Stimulated activated CD8-positive, alpha-beta memory T cell treated with anti-CD3 and anti-CD28 coated beads, Interleukin-12 subunit alpha, Interleukin-12 subunit beta, amount 100 ng/mL, for 4 hours (primary cell): Measurements from ENCODE around the gene ANO3.
"Not testable (repeated sequence)": the region's sequence is repeated elsewhere in the genome, so short reads cannot be mapped to it uniquely, and the experiment has no call there.

Source experiments
- DNase-seq: peaks from one replicate; pipeline ENCODE4 v3.0.0-alpha.2; 2020; ENCODE audit warnings: low read depth

ANO3 gene

DNA sequence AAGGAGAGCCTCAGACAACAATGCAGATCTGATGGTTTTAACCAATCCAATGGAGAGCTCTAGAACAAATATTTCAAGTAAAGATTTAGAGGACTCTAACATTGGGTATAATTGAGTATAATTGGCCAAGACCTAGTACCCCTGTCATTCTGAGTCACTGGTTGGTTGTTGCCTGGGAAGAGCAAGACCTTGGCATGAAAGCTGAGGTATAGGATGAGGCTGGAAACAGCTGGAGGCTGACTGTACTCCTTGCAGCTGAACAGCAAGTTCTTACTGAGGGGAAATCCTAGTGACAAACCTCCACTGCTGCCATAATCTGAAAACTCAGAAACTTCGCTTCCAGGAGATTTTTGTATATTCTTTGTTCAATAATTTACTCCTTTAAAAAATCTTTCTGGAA lies 294.4 kb downstream of the ANO3 start:
- no peak for DNase-seq

GRCh38 chr11:26632691-26633159 lies 300.8 kb downstream of the ANO3 start:
- DNase-seq, result no peak

GRCh38 chr11:26643314-26643713 lies 311.4 kb downstream of the ANO3 start:
- not testable (repeated sequence) for DNase-seq

GRCh38 chr11:26649884-26650283 lies 318.0 kb downstream of the ANO3 start:
- no peak for DNase-seq

GRCh38 chr11:26651916-26652315 lies 320.0 kb downstream of the ANO3 start:
- no peak for DNase-seq

DNA sequence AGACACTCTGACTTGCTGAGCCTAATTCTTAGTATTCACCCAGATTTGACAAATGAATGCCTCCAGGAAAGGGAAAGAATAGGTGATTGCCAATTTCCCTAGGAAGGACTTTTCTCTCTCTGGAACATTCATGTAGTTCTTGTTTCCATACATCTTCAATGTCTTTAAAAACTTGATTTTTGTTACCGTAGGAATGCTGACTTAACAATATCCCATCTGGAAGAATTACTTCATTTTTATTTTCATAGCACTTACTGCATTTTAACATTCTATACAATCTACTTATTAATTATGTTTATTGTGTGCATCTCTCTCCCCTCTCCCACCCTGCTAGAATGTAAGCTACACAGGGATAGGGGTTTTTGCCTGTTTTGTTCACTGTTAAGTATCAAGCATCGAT lies 323.4 kb downstream of the ANO3 start:
- DNase-seq, result no peak

DNA sequence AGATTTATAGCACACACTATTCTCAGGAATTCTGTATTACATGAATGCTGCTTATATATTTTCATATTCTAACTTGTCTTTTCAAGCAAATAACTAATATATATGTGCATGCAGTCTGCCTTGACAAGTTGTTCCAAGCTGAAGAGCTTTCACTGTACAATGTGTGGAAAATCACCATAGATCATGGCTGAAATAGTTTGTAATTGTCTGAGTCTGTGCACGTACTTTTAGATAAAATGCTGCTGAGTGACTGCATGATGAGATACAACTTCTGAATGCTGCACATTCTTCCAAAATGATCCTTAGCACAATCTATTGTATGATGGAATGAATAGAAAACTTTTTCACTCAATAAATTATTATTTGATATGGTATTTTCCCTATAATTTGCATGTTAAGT lies 331.0 kb downstream of the ANO3 start:
- no peak for DNase-seq

DNA sequence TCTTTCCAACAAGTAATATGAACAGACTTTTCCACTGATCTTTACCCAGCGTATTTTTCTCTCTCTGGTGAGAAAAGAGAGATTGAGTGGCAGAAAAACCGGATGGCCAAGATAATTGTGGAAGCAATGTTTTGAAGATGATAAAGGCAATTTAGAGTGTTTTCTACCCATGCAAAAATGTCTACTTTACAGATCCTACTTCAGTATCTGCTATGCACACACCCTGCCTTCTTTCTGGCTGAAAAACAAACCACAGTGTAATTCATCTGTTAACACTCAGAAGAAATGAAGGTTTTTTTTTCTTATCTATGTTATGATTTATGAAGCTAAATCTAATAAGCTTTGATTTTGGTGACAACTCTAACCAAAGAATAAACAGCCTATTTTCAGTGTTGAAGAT lies 333.1 kb downstream of the ANO3 start:
- no peak for DNase-seq

DNA sequence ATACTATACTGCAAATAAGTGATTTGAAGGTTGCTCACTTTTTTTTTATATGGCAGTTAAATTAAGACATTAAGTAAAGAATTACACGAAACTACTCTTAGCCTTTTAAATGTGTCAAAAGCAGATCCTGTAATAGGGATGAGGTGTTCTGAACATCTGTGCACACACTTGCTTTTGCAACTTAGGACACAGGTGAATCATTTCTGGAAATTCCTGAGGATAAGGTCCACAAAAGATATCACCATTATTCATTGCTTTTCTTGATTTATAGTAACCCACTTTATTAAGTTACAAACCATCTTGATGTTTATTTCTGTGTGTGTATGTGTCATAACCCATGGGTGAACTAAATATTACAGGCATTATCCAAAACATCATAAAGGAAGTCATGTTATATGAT lies 334.0 kb downstream of the ANO3 start:
- no peak for DNase-seq

DNA sequence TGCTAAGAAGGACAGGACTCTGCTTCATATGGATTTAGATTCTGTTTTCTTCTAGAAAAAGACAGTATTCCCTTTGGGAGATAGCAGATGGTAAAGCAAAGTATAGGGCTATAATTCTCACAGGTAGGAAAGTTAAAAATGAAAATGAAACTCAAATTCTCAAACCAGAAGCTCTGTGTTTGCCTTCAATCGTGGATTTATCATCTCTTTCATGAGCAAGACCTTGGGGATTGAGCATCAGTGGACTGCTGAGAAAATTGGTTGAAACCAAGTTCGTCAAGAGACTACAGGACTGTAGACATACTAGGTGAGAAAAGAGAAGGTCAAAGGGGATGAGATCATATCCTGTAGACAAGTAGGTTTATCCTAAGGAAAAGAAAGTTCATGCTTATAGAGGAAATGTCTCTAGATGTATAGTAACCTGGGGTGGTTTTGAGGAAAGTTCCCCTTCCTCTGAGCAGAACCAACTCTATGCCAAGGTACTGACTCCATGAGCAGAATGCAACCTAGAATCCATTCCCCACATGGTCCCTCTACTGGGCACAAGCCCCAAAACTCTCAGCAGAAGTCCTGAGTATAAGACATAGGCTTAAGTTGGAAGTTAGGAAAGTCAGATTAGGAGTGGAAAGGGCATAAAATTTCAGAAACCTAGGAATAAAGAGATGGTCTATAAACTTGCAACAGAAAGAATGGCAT lies 343.5 kb downstream of the ANO3 start:
- no peak for DNase-seq

- no peak for DNase-seq
Measured at GRCh38 chr11:26676641-26677040, 344.7 kb downstream of the ANO3 start.

DNA sequence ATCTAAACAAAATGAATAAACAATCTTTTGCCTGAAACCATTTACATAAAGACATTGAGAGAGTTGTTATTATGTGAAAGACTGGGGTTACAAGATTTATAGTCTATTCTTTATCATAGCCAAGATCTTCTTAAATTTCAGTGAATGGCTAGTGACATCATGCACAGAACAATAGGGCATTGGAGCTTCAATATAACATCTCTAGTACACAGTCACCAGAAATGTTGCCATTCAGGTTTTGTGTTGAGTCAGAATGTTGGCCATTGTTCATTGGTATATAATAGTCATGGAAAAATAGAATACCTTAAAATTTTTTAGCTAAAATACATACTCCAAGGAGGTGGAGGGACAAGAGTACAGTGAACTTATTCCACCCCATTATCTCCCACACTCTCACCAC lies 345.6 kb downstream of the ANO3 start:
- DNase-seq, result no peak

- no peak for DNase-seq
Measured at GRCh38 chr11:26687351-26687750, 355.4 kb downstream of the ANO3 start.

- no peak for DNase-seq
Measured at GRCh38 chr11:26688701-26689100, 356.8 kb downstream of the ANO3 start.

DNA sequence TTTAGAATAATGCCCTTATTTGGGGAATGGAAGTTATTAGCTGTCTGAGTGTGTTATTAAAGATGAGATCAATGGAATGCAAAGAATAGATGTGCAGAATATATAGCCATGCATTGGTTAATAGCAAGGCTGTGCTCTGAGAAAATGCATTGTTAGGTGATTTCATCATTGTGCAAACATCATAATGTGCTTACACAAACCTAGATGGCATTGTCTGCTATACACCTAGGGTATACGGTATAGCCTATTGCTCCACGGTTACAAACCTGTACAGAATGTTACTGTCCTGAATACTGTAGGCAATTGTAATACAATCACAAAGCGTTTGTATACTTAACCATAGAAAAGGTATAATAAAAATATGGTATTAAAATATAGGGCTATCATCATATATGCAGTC lies 364.4 kb downstream of the ANO3 start:
- DNase-seq, result no peak

DNA sequence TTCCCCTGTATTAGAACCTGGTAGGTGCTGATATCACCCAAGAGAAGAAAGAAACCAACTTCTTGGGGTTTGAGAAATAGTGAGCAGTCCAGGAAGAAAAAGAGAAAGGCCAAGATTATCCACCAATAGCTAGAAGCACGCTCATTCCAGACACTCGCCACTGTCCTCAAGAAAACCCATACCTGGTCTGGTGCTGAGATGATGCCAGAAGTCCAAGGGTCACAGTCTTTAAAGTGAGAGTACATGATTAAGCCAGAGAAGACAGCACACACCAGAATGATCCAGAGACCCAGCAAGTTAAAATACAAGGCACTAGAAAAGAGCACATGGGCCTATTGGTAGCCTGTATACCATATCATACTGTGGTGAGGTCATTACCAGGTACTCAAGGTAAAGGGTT lies 366.3 kb downstream of the ANO3 start:
- no peak for DNase-seq

GRCh38 chr11:26700574-26701235 lies 368.8 kb downstream of the ANO3 start:
- no peak for DNase-seq

DNA sequence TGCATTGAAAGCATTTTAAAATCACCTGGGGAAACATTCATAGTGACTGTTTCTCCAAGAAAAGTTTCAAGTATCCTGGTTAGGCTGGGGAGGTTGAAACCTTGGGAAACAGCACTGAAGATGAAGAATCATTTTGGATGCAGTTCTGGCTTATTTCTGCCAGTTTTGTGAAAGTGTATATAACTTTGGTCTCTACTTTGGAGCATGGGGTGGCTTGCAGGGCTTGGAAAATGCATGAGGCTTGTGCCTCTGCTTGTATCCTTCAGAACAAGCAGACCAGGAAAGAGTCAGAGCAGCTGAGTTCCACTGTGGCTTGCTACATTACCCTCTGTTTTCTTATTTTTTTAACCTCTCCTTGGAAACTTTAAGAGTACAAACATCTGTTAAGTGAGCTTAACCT lies 370.5 kb downstream of the ANO3 start:
- no peak for DNase-seq

DNA sequence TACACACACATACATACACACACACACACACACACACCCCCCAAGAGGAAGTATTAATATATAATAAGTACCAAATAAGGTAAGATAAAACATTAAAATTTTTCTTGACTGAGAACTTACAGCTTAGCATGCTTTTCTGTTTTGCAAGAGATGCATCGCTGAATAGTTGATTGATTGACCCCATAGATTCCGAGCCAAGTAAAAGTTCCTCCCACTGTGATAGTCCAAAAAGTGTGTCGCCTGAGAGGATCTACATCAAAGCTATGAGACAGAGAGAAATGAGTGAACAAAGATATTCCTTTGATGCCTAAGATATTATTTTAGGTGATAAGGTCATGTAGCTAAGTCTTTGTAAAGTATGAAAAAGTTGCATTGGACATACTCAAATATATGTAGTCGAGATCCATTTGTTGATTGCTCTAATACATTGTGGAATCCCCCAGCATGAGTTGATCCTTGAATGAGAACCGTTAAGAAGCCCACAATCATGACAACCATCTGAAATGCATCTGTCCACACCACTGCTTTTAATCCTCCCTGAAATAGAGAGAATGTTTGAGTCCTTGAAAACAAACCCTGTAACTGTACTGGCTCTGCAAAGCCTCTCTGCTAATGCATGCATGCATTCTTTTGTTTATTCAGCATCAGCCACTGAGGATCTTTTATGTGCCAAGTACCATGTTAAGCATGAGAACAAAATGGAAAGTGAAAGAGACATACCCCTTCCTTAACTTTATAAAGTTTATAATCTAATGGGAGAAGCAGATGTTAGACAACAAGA lies 371.7 kb downstream of the ANO3 start:
- DNase-seq, result no peak

GRCh38 chr11:26704249-26704648 lies 372.3 kb downstream of the ANO3 start:
- DNase-seq, result no peak

DNA sequence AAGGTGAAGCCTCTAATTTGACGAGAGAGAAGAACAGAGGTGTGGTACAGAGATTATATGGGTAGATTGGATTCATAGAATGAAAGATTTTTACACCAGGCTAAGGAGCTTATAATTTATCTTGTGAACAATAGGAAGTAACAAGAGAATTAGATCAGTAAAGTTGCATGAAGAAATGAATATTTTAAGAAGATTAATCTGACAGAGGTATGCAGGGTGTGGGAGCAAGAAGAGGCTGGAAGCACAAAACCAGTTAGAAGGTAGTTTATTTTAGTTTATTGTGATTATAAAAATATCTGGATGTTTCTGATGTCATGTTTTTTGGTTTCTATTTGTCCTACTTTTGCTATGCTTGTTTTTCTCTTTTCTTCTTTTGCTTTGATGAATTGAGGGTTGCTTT lies 374.3 kb downstream of the ANO3 start:
- DNase-seq, result no peak

DNA sequence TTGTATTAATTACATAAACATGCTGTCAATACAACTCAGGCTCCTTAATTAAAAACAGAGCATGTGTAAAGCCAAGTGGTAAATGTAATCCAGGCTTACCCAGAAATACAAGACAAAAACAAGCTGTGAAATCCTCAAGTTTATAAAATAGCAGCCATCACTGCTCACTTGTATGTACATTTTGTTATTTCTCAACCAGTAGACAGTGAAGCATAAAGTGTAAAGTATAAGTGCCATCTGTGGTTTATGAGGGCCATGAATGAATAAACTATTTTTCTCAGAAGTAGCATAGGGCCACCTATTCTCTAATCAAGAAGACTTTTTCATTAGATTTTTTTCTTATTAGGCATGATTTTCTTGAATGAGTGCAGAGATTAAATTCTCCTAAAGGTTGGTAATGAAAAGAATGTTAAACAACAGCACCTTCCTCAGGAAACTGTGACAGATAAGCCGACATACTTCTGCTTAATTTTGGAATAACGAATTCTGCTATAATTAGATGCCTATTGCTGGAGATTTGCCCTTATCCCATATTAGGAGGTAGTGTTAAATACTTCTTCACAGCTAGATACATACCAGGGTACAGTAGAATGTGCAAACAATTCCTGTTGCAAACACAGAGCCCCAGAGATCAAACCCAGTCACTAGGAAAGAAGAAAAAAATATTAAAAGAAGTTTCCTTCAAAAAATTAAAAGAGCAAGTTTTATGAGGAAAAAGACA lies 377.0 kb downstream of the ANO3 start:
- no peak for DNase-seq
